Trophoblast cell (in vitro differentiated cells and primary cell): ENCODE data around the gene RBBP4.
A peak's percentile ranks its signal among the peaks of the same experiment; 100 is the strongest.

Experiments used
- DNase-seq, 2 donors: peaks; one replicate each; pipeline ENCODE4 v3.0.0-alpha.2; 2016
- H2AFZ ChIP-seq: 2 replicates; pipeline ENCODE4 v1.6.1; 2013; ENCODE audit warnings: low read length, moderate library complexity, mild to moderate bottlenecking; ENCODE audit not compliant: insufficient read depth, poor library complexity
- H2AK5ac ChIP-seq: 2 replicates; pipeline ENCODE4 v1.6.1; 2013; ENCODE audit warnings: mild to moderate bottlenecking, low read length
- H2BK120ac ChIP-seq: 2 replicates; pipeline ENCODE4 v1.6.1; 2013; ENCODE audit warnings: low read length, mild to moderate bottlenecking, moderate library complexity; ENCODE audit not compliant: insufficient read depth, poor library complexity
- H2BK12ac ChIP-seq: 2 replicates; pipeline ENCODE4 v1.6.1; 2013; ENCODE audit warnings: mild to moderate bottlenecking, low read length, moderate library complexity
- H2BK5ac ChIP-seq: 2 replicates; pipeline ENCODE4 v1.6.1; 2013; ENCODE audit warnings: low read length, low read depth, moderate library complexity, mild to moderate bottlenecking; ENCODE audit not compliant: poor library complexity
- H3K14ac ChIP-seq: 2 replicates; pipeline ENCODE4 v1.6.1; 2013; ENCODE audit warnings: mild to moderate bottlenecking, low read length
- H3K18ac ChIP-seq: 2 replicates; pipeline ENCODE4 v1.6.1; 2013; ENCODE audit warnings: mild to moderate bottlenecking, low read length
- H3K23ac ChIP-seq: 2 replicates; pipeline ENCODE4 v1.6.1; 2013; ENCODE audit warnings: low read length
- H3K27ac ChIP-seq: 2 replicates; pipeline ENCODE4 v1.5.1; 2013; ENCODE audit warnings: low read depth, mild to moderate bottlenecking, inconsistent platforms, low read length, moderate library complexity
- H3K27me3 ChIP-seq: 2 replicates; pipeline ENCODE4 v1.6.1; 2013; ENCODE audit warnings: inconsistent platforms, mild to moderate bottlenecking, low read length, moderate library complexity; ENCODE audit not compliant: insufficient read depth
- H3K36me3 ChIP-seq, 2 experiments: 1 replicate in 1 of 2; 2 replicates in 1 of 2; pipeline ENCODE4 v1.6.1; 2013; ENCODE audit warnings: low read length in 2 of 2, mild to moderate bottlenecking in 2 of 2, moderate library complexity in 1 of 2; ENCODE audit not compliant: insufficient read depth in 2 of 2, control insufficient read depth in 1 of 2
- H3K4ac ChIP-seq: 2 replicates; pipeline ENCODE4 v1.6.1; 2013; ENCODE audit warnings: low read depth, mild to moderate bottlenecking, low read length, moderate library complexity
- H3K4me1 ChIP-seq, 2 experiments: 1 replicate in 1 of 2; 2 replicates in 1 of 2; pipeline ENCODE4 v1.6.1; 2013; ENCODE audit warnings: low read length in 2 of 2, mild to moderate bottlenecking in 2 of 2, moderate library complexity in 1 of 2; ENCODE audit not compliant: insufficient read depth in 2 of 2, control insufficient read depth in 1 of 2
- H3K4me2 ChIP-seq: 2 replicates; pipeline ENCODE4 v1.6.1; 2013; ENCODE audit warnings: inconsistent platforms, mild to moderate bottlenecking, low read length, moderate library complexity
- H3K4me3 ChIP-seq: 2 replicates; pipeline ENCODE4 v1.5.1; 2013; ENCODE audit warnings: mild to moderate bottlenecking, low read depth, low read length, inconsistent platforms
- H3K79me1 ChIP-seq: one replicate; pipeline ENCODE4 v1.6.1; 2013; ENCODE audit warnings: low read length
- H3K79me2 ChIP-seq: 2 replicates; pipeline ENCODE4 v1.6.1; 2013; ENCODE audit warnings: low read length, mild to moderate bottlenecking; ENCODE audit not compliant: control insufficient read depth, insufficient read depth, poor library complexity
- H3K9ac ChIP-seq: 2 replicates; pipeline ENCODE4 v1.6.1; 2013; ENCODE audit warnings: mild to moderate bottlenecking, low read length
- H3K9me3 ChIP-seq: 2 replicates; pipeline ENCODE4 v1.6.1; 2013; ENCODE audit warnings: low read depth, mild to moderate bottlenecking, control low read depth, inconsistent platforms, low read length; ENCODE audit not compliant: insufficient read depth
- H4K12ac ChIP-seq: 2 replicates; pipeline ENCODE4 v1.6.1; 2013; ENCODE audit warnings: low read depth, mild to moderate bottlenecking, low read length, moderate library complexity
- H4K8ac ChIP-seq: 2 replicates; pipeline ENCODE4 v1.6.1; 2013; ENCODE audit warnings: low read depth, mild to moderate bottlenecking, low read length, moderate library complexity
- H4K91ac ChIP-seq: one replicate; pipeline ENCODE4 v1.6.1; 2013; ENCODE audit warnings: low read depth, mild to moderate bottlenecking, low read length, moderate library complexity
- WGBS: extraction: QIAGEN DNeasy Blood & Tissue Kit; methylation state at CpG from one replicate; pipeline ENCODE4 v1.1.7; 2013; ENCODE audit warnings: missing lambda C conversion rate; ENCODE audit not compliant: insufficient read length, insufficient coverage; ENCODE audit errors: extremely low coverage; 5-methylcytosine and 5-hydroxymethylcytosine counted together

Gene RBBP4

GRCh38 chr1:32685498-32685897 is 34.5 kb downstream of the RBBP4 start:
- Histone ChIP-seq H4K12ac (no peak overlapping the region), H3K23ac (no peak overlapping the region), H3K4me1 (no peaks in the 10 kb centered on the region), H2AFZ (no peak overlapping the region), H3K27me3 (no peaks in the 10 kb centered on the region), H2BK12ac (no peak overlapping the region), H3K27ac (no peak overlapping the region), H4K8ac (no peak overlapping the region), H3K79me1 (no peaks in the 10 kb centered on the region), H2BK5ac (no peak overlapping the region), H3K18ac (no peak overlapping the region), H3K4ac (no peak overlapping the region), H3K4me2 (no peak overlapping the region), H3K79me2 (no peaks in the 10 kb centered on the region), H3K4me3 (no peak overlapping the region), H4K91ac (no peak overlapping the region), H3K36me3 (peaks cover 7 to 28% of the 10 kb centered on the region in 2 experiments), H3K14ac (no peak overlapping the region), H3K9me3 (no peaks in the 10 kb centered on the region), H2AK5ac (no peak overlapping the region), H2BK120ac (no peak overlapping the region), H3K9ac (no peak overlapping the region)
- DNase-seq: no peak
- no CpG with 5 or more reads among the region's 2 CpGs for WGBS

- DNase-seq: no peak
- H3K9me3 ChIP-seq: no peaks in the 10 kb centered on the region
- no peaks in the 10 kb centered on the region for H3K79me1 ChIP-seq
- no peak overlapping the region for H2BK5ac ChIP-seq
- no peak overlapping the region for H4K12ac ChIP-seq
- H3K9ac ChIP-seq: no peak overlapping the region
- no peaks in the 10 kb centered on the region for H3K79me2 ChIP-seq
- no peak overlapping the region for H3K4me3 ChIP-seq
- H4K91ac ChIP-seq: no peak overlapping the region
- H2BK120ac ChIP-seq: no peak overlapping the region
- H2AK5ac ChIP-seq: no peak overlapping the region
- H4K8ac ChIP-seq: no peak overlapping the region
- WGBS: no CpG with 5 or more reads among the region's 2 CpGs
- no peak overlapping the region for H3K14ac ChIP-seq
- H3K18ac ChIP-seq: no peak overlapping the region
- no peak overlapping the region for H2AFZ ChIP-seq
- no peaks in the 10 kb centered on the region for H3K27me3 ChIP-seq
- no peak overlapping the region for H2BK12ac ChIP-seq
- no peak overlapping the region for H3K4me2 ChIP-seq
- H3K36me3 ChIP-seq: peaks cover 7 to 26% of the 10 kb centered on the region in 2 experiments
- H3K23ac ChIP-seq: no peak overlapping the region
- H3K27ac ChIP-seq: no peak overlapping the region
- H3K4ac ChIP-seq: no peak overlapping the region
- H3K4me1 ChIP-seq: no peaks in the 10 kb centered on the region
These were observed 35.4 kb downstream of the RBBP4 start for GRCh38 chr1:32686387-32686786.

- H3K4me3 ChIP-seq: no peak overlapping the region
- H3K9ac ChIP-seq: no peak overlapping the region
- WGBS: no CpG with 5 or more reads among the region's 6 CpGs
- H3K27ac ChIP-seq: no peak overlapping the region
- no peak for DNase-seq
- H3K4me1 ChIP-seq: no peaks in the 10 kb centered on the region
- H2AFZ ChIP-seq: no peak overlapping the region
- H3K23ac ChIP-seq: no peak overlapping the region
- no peak overlapping the region for H2BK12ac ChIP-seq
- no peak overlapping the region for H3K4ac ChIP-seq
- H3K9me3 ChIP-seq: no peaks in the 10 kb centered on the region
- no peaks in the 10 kb centered on the region for H3K27me3 ChIP-seq
- no peak overlapping the region for H2AK5ac ChIP-seq
- H4K12ac ChIP-seq: no peak overlapping the region
- no peak overlapping the region for H4K91ac ChIP-seq
- H3K36me3 ChIP-seq: no peaks in the 10 kb centered on the region
- H3K14ac ChIP-seq: no peak overlapping the region
- no peaks in the 10 kb centered on the region for H3K79me2 ChIP-seq
- no peak overlapping the region for H4K8ac ChIP-seq
- H2BK5ac ChIP-seq: no peak overlapping the region
- no peak overlapping the region for H2BK120ac ChIP-seq
- H3K4me2 ChIP-seq: no peak overlapping the region
- H3K79me1 ChIP-seq: no peaks in the 10 kb centered on the region
- H3K18ac ChIP-seq: no peak overlapping the region
These were observed 42.6 kb downstream of the RBBP4 start for GRCh38 chr1:32693455-32694174.

- H2BK5ac ChIP-seq: no peak overlapping the region
- no CpG with 5 or more reads among the region's 17 CpGs for WGBS
- H3K27ac ChIP-seq: no peak overlapping the region
- DNase-seq: peak; percentile 11 to 55
- no peak overlapping the region for H3K4me2 ChIP-seq
- no peak overlapping the region for H3K14ac ChIP-seq
- no peak overlapping the region for H4K8ac ChIP-seq
- no peaks in the 10 kb centered on the region for H3K27me3 ChIP-seq
- no peaks in the 10 kb centered on the region for H3K36me3 ChIP-seq
- H3K4ac ChIP-seq: no peak overlapping the region
- no peaks in the 10 kb centered on the region for H3K9me3 ChIP-seq
- no peaks in the 10 kb centered on the region for H3K79me1 ChIP-seq
- H3K4me3 ChIP-seq: no peak overlapping the region
- H2AFZ ChIP-seq: no peak overlapping the region
- H3K9ac ChIP-seq: peak overlapping the region; percentile 4
- no peaks in the 10 kb centered on the region for H3K79me2 ChIP-seq
- H4K12ac ChIP-seq: no peak overlapping the region
- no peak overlapping the region for H4K91ac ChIP-seq
- no peak overlapping the region for H2BK12ac ChIP-seq
- no peaks in the 10 kb centered on the region for H3K4me1 ChIP-seq
- H2AK5ac ChIP-seq: no peak overlapping the region
- no peak overlapping the region for H2BK120ac ChIP-seq
- no peak overlapping the region for H3K18ac ChIP-seq
- H3K23ac ChIP-seq: no peak overlapping the region
These were observed 44.3 kb downstream of the RBBP4 start for GRCh38 chr1:32695098-32695904.
